ELR (cell line): ENCODE measurements around the gene WNT3A.

Experiments
- DNase-seq: peaks from one replicate; pipeline ENCODE4 v3.0.0-alpha.2; 2015; ENCODE audit warnings: low read depth

Gene WNT3A

DNA sequence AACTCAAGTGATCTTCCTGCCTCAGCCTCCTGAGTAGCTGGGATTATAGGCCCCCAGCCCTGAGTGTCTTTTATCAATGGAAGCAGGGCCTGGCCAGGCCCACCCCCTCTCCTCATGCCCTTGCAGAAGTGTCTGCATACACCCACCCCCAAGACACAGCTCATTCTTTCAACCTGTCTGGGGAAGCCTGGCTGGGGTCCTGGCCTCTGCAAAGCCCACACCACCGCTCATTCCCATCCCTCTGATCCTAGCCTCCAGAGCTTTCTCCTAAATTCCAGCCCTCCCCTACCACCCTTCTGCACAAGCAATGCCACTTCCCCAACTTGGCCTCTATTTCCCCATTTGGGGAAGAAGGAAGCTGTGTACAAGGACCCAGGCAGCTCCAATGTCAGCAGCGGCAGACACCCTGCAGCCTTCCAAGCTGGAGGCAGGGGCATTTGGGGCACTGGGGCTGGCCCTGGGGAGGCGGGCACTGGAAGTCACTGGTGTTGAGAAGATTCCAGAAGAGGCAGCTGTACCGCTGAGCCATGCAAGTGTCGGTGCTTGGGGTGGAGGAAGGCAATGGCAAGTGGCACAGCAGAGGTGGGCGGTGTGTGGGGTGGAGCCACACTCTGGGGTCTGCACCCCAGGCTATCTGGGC lies 42.0 kb downstream of the WNT3A start:
- no peak for DNase-seq

- no peak for DNase-seq
Measured at GRCh38 chr1:228050571-228051231, 43.9 kb downstream of the WNT3A start.

GRCh38 chr1:228058172-228058948 lies 51.6 kb downstream of the WNT3A start:
- DNase-seq = no peak

- no peak for DNase-seq
Measured at GRCh38 chr1:228058949-228059633, 52.3 kb downstream of the WNT3A start.

DNA sequence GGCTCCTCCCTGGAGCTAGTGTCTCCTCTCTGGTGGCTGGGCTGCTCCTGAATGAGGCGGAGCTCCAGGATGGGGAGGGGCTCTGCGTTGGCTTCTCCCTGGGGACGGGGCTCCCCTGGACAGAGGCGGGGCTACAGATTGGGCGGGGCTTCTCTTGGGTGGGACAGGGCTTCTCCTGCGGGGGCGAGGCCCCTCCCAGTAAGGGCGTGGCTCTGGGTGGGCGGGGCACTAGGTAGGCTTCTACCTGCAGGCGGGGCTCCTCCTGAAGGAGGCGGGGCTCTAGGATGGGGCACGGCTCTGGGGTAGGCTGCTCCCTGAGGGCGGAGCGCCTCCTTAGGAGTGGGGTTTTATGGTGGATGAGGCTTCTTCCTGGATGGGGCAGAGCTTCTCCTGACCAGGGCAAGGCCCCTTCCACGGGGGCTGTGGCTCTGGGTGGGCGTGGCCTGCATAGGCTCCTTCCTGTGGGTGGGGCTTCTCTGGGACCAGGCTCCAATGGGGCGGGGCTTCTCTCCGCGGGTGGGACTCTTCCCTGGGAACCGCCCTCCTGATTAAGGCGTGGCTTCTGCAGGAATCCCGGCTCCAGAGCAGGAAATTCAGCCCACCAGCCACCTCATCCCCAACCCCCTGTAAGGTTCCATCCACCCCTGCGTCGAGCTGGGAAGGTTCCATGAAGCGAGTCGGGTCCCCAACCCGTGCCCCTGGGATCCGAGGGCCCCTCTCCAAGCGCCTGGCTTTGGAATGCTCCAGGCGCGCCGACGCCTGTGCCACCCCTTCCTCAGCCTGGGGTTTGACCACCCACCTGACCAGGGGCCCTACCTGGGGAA lies 53.0 kb downstream of the WNT3A start:
- DNase-seq = peak; percentile 55

DNA sequence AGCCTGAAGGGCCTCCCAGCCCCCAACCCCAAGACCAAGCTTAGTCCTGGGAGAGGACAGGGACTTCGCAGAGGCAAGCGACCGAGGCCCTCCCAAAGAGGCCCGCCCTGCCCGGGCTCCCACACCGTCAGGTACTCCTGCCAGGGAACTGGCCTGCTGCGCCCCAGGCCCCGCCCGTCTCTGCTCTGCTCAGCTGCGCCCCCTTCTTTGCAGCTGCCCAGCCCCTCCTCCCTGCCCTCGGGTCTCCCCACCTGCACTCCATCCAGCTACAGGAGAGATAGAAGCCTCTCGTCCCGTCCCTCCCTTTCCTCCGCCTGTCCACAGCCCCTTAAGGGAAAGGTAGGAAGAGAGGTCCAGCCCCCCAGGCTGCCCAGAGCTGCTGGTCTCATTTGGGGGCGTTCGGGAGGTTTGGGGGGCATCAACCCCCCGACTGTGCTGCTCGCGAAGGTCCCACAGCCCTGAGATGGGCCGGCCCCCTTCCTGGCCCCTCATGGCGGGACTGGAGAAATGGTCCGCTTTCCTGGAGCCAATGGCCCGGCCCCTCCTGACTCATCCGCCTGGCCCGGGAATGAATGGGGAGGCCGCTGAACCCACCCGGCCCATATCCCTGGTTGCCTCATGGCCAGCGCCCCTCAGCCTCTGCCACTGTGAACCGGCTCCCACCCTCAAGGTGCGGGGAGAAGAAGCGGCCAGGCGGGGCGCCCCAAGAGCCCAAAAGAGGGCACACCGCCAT lies 53.8 kb downstream of the WNT3A start:
- DNase-seq = peak; percentile 51

GRCh38 chr1:228061411-228062084 lies 54.8 kb downstream of the WNT3A start:
- no peak for DNase-seq

GRCh38 chr1:228062085-228062791 lies 55.4 kb downstream of the WNT3A start:
- DNase-seq = no peak

DNA sequence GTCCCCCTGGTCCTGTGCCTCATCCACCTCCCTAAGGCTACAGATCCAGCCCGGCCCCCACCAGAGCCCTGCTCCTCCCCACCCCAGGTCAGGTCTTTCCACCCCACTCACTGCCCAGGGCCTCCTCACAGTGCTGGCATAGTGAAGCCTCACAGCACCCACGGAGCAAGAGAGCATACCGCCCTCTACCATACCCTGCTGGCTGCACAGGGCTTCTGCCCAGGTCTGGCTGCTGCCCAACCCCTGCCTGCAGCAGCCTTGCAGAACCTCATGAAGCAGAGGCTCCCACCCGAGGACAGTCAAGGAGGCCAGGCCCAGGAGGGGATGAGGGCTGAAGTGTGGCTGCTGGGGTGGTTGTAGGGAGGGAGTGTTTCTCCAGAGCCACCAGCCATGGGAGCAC lies 56.0 kb downstream of the WNT3A start:
- no peak for DNase-seq

GRCh38 chr1:228063251-228064191 lies 56.7 kb downstream of the WNT3A start:
- DNase-seq = no peak

- no peak for DNase-seq
Measured at GRCh38 chr1:228064296-228064695, 57.5 kb downstream of the WNT3A start.

DNA sequence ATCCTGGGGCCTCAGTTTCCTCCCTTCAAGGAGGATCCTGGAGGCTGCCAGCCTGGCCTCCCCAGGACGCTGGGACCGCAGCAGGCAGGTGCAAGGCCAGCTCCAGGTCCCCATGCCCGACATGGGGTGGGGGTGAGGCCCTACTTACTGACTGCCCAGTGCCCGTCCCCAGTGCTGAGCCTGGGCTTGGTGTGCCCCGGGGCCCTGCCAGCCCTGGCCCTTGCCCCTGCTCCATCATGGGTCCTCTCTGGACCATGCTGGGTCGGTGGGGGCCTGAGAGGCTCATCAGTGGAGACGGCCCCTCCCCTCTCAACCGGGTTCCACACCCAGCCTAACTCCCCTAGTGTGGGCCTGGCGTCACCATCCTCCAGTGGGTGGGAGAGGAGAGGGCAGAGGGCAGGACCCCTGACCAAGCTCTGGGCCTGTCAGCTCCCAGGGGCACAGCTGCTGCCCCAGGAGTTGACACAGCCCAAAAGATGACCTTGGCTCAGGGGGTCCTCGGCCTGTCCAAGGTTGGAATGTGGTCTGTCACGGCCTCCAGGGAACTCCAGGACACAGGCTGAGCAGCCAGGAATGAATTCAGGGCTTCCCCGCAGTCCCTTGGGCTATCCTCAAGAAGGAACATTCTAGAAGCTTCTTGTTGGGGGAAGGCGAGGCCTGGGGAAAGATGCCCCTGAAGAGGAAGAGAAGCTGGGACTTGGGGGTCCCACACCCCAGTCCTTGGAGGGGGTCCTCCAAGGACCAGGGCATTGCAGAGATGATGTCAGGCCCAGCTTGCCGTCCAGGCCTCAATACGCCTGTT lies 58.1 kb downstream of the WNT3A start:
- no peak for DNase-seq

GRCh38 chr1:228065543-228066347 lies 58.9 kb downstream of the WNT3A start:
- no peak for DNase-seq

- DNase-seq = no peak
Measured at GRCh38 chr1:228066416-228066815, 59.6 kb downstream of the WNT3A start.

- no peak for DNase-seq
Measured at GRCh38 chr1:228066891-228067654, 60.3 kb downstream of the WNT3A start.

GRCh38 chr1:228068359-228068758 lies 61.6 kb downstream of the WNT3A start:
- no peak for DNase-seq
